Kidney epithelial cell (primary cell): Measurements from ENCODE around the gene EHBP1. TPM values are rescaled to one million over a fixed set of nuclear protein-coding genes. Genes with fewer than 3 reads are reported as not detected.

ENCODE experiments used
- DNase-seq: peaks from one replicate; pipeline ENCODE4 v3.0.0-alpha.2; 2010; ENCODE audit warnings: low read depth
- H3K27me3 ChIP-seq: 2 replicates; pipeline ENCODE4 v1.6.0; 2011; ENCODE audit warnings: low read length; ENCODE audit not compliant: control insufficient read depth, insufficient read depth
- H3K36me3 ChIP-seq: 2 replicates; pipeline ENCODE4 v1.5.1; 2011; ENCODE audit warnings: low read length; ENCODE audit not compliant: control insufficient read depth, insufficient read depth
- H3K4me3 ChIP-seq: 2 replicates; pipeline ENCODE4 v1.5.1; 2011; ENCODE audit warnings: low read depth, mild to moderate bottlenecking, control low read depth, low read length
- CTCF ChIP-seq: IDR thresholded peaks from 2 replicates; pipeline ENCODE4 v1.5.1; 2011; ENCODE audit warnings: mild to moderate bottlenecking, moderate library complexity, low read length, control low read depth, inconsistent platforms; ENCODE audit not compliant: insufficient read depth, poor library complexity, severe bottlenecking
- total RNA-seq: library from RNA; depleted of rRNA; stranded (reverse); fragments of >200 nt; gene quantifications from 2 replicates; pipeline ENCODE4 v1.2.3, GENCODE V29; 2015

Gene EHBP1
- total RNA-seq, 1 donor from 2014 or later = 22.9 TPM

- no peak for TF ChIP-seq CTCF
- H3K27me3 ChIP-seq = no peaks in the 10 kb centered on the region
Observed at GRCh38 chr2:62928015-62928414, 222.5 kb downstream of the EHBP1 start.

GRCh38 chr2:62931536-62931935 lies 226.0 kb downstream of the EHBP1 start:
- no peak for TF ChIP-seq CTCF
- no peaks in the 10 kb centered on the region for H3K36me3 ChIP-seq
- no peaks in the 10 kb centered on the region for H3K27me3 ChIP-seq
- DNase-seq = no peak
- H3K4me3 ChIP-seq = no peak overlapping the region

More at GRCh38 chr2:62928015-62928414, 222.5 kb downstream of the EHBP1 start:
- DNase-seq = no peak
- no peaks in the 10 kb centered on the region for H3K36me3 ChIP-seq
- H3K4me3 ChIP-seq = no peak overlapping the region

GRCh38 chr2:62933398-62933917 lies 227.9 kb downstream of the EHBP1 start:
- no peak for TF ChIP-seq CTCF
- no peaks in the 10 kb centered on the region for H3K27me3 ChIP-seq

GRCh38 chr2:62934517-62934916 lies 229.0 kb downstream of the EHBP1 start:
- no peak for TF ChIP-seq CTCF
- Histone ChIP-seq H3K36me3 (no peaks in the 10 kb centered on the region), H3K4me3 (no peak overlapping the region), H3K27me3 (no peaks in the 10 kb centered on the region)
- no peak for DNase-seq

More at GRCh38 chr2:62933398-62933917, 227.9 kb downstream of the EHBP1 start:
- no peaks in the 10 kb centered on the region for H3K36me3 ChIP-seq
- no peak overlapping the region for H3K4me3 ChIP-seq
- no peak for DNase-seq

- no peak for TF ChIP-seq CTCF
- H3K4me3 ChIP-seq = no peak overlapping the region
- H3K27me3 ChIP-seq = no peaks in the 10 kb centered on the region
- DNase-seq = no peak
- H3K36me3 ChIP-seq = no peaks in the 10 kb centered on the region
Observed at GRCh38 chr2:62938126-62938525, 232.6 kb downstream of the EHBP1 start.
